SH-SY5Y (cell line): ENCODE measurements around the gene MRPS11.

Experiments used
- GATA2 ChIP-seq: IDR thresholded peaks from 2 replicates; pipeline ENCODE4 v1.6.1; 2011; ENCODE audit warnings: mild to moderate bottlenecking, low read depth, low read length
- GATA3 ChIP-seq: IDR thresholded peaks from 2 replicates; pipeline ENCODE4 v1.6.1; 2011; ENCODE audit warnings: low read depth, mild to moderate bottlenecking, low read length, moderate library complexity

GRCh38 chr15:88433046-88433685 is 34.3 kb upstream of the MRPS11 start:
- TF ChIP-seq GATA2: no peak
- no peak for TF ChIP-seq GATA3
